Endodermal cell (in vitro differentiated cells): ENCODE data around the gene CYB5R2. TPM values are rescaled to one million over a fixed set of nuclear protein-coding genes. Genes with fewer than 3 reads are reported as not detected.

Experiments
- DNase-seq: peaks from one replicate; pipeline ENCODE4 v3.0.0-alpha.2; 2017
- H3K27ac ChIP-seq: 2 replicates; pipeline ENCODE4 v1.5.1; 2013; ENCODE audit warnings: mild to moderate bottlenecking, low read depth, low read length, moderate library complexity
- H3K27me3 ChIP-seq: 2 replicates; pipeline ENCODE4 v1.6.1; 2013; ENCODE audit warnings: mild to moderate bottlenecking, low read length, moderate library complexity; ENCODE audit not compliant: insufficient read depth, control insufficient read depth, poor library complexity, severe bottlenecking
- H3K36me3 ChIP-seq: 2 replicates; pipeline ENCODE4 v1.7.0; 2013; ENCODE audit warnings: mild to moderate bottlenecking, low read length, moderate library complexity; ENCODE audit not compliant: control insufficient read depth, insufficient read depth
- H3K4me1 ChIP-seq: one replicate; pipeline ENCODE4 v1.7.0; 2013; ENCODE audit warnings: low read length; ENCODE audit not compliant: control insufficient read depth, insufficient read depth
- H3K4me3 ChIP-seq: 2 replicates; pipeline ENCODE4 v1.5.1; 2013; ENCODE audit warnings: mild to moderate bottlenecking, low read length, moderate library complexity
- H3K9ac ChIP-seq: 2 replicates; pipeline ENCODE4 v1.6.1; 2013; ENCODE audit warnings: mild to moderate bottlenecking, low read length, moderate library complexity; ENCODE audit not compliant: poor library complexity, severe bottlenecking; ENCODE audit errors: extremely low read depth
- H3K9me3 ChIP-seq: 2 replicates; pipeline ENCODE4 v1.6.1; 2013; ENCODE audit warnings: mild to moderate bottlenecking, low read length, moderate library complexity; ENCODE audit not compliant: control insufficient read depth
- H3K27ac Mint-ChIP-seq: 2 replicates; pipeline ENCODE4 v1.8.0; 2020; ENCODE audit warnings: mixed read lengths
- H3K27me3 Mint-ChIP-seq: 2 replicates; pipeline ENCODE4 v1.8.0; 2021; ENCODE audit warnings: mild to moderate bottlenecking, mixed read lengths; ENCODE audit not compliant: insufficient read depth
- H3K36me3 Mint-ChIP-seq: 2 replicates; pipeline ENCODE4 v1.8.0; 2020; ENCODE audit warnings: low read depth, mixed read lengths
- H3K4me1 Mint-ChIP-seq: 2 replicates; pipeline ENCODE4 v1.8.0; 2020; ENCODE audit warnings: mixed read lengths
- H3K4me3 Mint-ChIP-seq: 2 replicates; pipeline ENCODE4 v1.8.0; 2020; ENCODE audit warnings: mild to moderate bottlenecking, moderate library complexity, mixed read lengths
- H3K9me3 Mint-ChIP-seq: 2 replicates; pipeline ENCODE4 v1.8.0; 2020; ENCODE audit warnings: mild to moderate bottlenecking, mixed read lengths
- WGBS, 2 experiments: methylation state at CpG; one replicate each; pipeline versions ENCODE4 v1.1.5 to v1.1.7; 2013; ENCODE audit warnings: missing lambda C conversion rate in 2 of 2, mixed read lengths in 1 of 2; ENCODE audit not compliant: insufficient coverage in 1 of 2, insufficient read length in 1 of 2; 5-methylcytosine and 5-hydroxymethylcytosine counted together
- total RNA-seq, 2 donors: library from RNA; stranded (reverse); fragmentation: NEBNext Ultra II Directional in 1 of 2; extraction: Animal tissue kit (Norgen Biotek cat#: 25700) in 1 of 2; gene quantifications; 2 replicates in 1 of 2; 3 replicates in 1 of 2; pipeline ENCODE4 v1.2.1, GENCODE V29; 2021
- TF ChIP-seq, protein P1 (sequence below): fragments of 200-600 bp; sonication (generic); conservative IDR thresholded peaks from 2 replicates; pipeline ENCODE4 v1.5.0; 2021; ENCODE audit warnings: antibody characterized with exemption, mild to moderate bottlenecking

Gene CYB5R2
- total RNA-seq, 2 donors from 2014 or later: 31.7 to 51.9 TPM

DNA sequence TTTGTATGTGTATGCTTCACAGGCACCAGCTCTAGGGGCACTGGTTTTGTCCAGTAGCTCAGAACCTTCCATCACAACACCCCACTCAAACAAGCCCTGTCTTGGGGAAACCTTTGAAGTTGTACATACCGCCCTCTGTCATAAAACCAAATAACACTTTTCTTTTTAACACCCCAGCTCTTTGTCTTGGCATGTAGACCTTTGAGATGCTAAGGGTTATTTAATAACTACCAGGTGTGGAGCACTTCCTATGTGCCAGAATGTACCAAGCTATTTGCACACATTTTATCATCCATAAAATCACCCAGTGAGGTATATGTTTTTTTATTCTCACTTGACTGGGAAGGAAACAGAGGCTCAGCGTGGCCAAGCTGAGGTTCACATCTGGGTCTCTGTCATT, 50.6 kb downstream of the CYB5R2 start:
- H3K27me3 ChIP-seq: no peaks in the 10 kb centered on the region
- H3K9me3 ChIP-seq: no peaks in the 10 kb centered on the region
- H3K9ac ChIP-seq: no peak overlapping the region
- Mint-ChIP-seq H3K9me3 (no peaks in the 10 kb centered on the region), H3K4me1 (peaks cover 13% of the 10 kb centered on the region), H3K4me3 (no peak overlapping the region), H3K36me3 (peaks cover 77% of the 10 kb centered on the region), H3K27me3 (no peaks in the 10 kb centered on the region), H3K27ac (no peak overlapping the region)
- no peak for DNase-seq
- no peak overlapping the region for H3K27ac ChIP-seq
- H3K4me3 ChIP-seq: no peak overlapping the region
- TF ChIP-seq, protein P1, sequence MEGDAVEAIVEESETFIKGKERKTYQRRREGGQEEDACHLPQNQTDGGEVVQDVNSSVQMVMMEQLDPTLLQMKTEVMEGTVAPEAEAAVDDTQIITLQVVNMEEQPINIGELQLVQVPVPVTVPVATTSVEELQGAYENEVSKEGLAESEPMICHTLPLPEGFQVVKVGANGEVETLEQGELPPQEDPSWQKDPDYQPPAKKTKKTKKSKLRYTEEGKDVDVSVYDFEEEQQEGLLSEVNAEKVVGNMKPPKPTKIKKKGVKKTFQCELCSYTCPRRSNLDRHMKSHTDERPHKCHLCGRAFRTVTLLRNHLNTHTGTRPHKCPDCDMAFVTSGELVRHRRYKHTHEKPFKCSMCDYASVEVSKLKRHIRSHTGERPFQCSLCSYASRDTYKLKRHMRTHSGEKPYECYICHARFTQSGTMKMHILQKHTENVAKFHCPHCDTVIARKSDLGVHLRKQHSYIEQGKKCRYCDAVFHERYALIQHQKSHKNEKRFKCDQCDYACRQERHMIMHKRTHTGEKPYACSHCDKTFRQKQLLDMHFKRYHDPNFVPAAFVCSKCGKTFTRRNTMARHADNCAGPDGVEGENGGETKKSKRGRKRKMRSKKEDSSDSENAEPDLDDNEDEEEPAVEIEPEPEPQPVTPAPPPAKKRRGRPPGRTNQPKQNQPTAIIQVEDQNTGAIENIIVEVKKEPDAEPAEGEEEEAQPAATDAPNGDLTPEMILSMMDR: no peak
- WGBS, 2 experiments: 89 to 94% methylated on average over 1 to 2 of the region's 2 CpGs
- H3K4me1 ChIP-seq: no peaks in the 10 kb centered on the region
- H3K36me3 ChIP-seq: peaks cover 96% of the 10 kb centered on the region

DNA sequence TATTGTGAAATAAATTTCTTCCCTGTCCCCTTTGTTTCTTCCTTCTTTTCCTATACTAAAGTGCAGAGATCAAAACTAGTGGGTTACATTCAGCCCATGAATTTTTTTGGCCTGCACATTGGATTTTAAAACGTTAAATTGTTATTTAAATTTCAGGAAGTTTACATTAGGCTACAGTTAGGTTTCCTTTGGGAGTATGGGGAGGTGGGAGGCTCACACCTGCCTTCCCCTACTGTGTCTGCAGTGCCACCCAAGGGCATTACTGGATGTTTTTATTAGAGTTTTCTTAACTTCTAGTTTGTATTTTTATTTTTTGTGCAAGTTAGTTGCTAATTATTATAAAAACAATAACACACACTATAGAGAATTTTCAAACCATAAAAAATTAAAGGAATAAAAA, 51.7 kb downstream of the CYB5R2 start:
- Histone ChIP-seq H3K4me3 (no peak overlapping the region), H3K9me3 (no peaks in the 10 kb centered on the region), H3K27me3 (no peaks in the 10 kb centered on the region), H3K9ac (no peak overlapping the region), H3K27ac (no peak overlapping the region), H3K36me3 (peaks cover 96% of the 10 kb centered on the region), H3K4me1 (no peaks in the 10 kb centered on the region)
- no peaks in the 10 kb centered on the region for H3K9me3 Mint-ChIP-seq
- no peaks in the 10 kb centered on the region for H3K27me3 Mint-ChIP-seq
- TF ChIP-seq, protein P1: no peak
- peaks cover 13% of the 10 kb centered on the region for H3K4me1 Mint-ChIP-seq
- peaks cover 76% of the 10 kb centered on the region for H3K36me3 Mint-ChIP-seq
- DNase-seq: no peak
- no peak overlapping the region for H3K27ac Mint-ChIP-seq
- 13% methylated on average over 1 of the region's 1 CpG; no CpG with 5 or more reads in 1 of the 2 experiments for WGBS, 2 experiments
- no peak overlapping the region for H3K4me3 Mint-ChIP-seq

DNA sequence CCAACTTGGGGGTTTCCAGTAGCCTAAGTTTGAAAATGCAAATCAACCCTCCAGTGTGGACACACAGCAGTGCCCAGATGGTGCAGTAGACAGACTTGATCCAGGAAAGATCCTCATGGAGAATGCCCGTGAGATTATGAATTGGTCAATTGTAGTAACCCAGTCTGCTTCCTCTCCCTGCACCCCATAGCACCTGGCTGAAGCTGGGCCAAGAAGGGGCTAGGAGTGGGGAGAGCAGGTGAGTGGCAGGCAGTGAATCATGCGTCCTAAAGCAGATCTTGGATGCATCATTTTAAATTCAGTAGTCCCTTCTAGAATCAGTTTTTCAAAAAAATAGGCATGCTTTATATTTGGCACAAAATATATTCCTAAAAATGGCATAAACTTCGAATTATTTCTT, 52.2 kb downstream of the CYB5R2 start:
- H3K27ac Mint-ChIP-seq: peak overlapping the region; percentile 35

More for the DNA sequence above, 52.2 kb downstream of the CYB5R2 start:
- Mint-ChIP-seq H3K27me3 (no peaks in the 10 kb centered on the region), H3K4me1 (peaks cover 13% of the 10 kb centered on the region), H3K36me3 (peaks cover 76% of the 10 kb centered on the region), H3K9me3 (no peaks in the 10 kb centered on the region), H3K4me3 (no peak overlapping the region)
- H3K9me3 ChIP-seq: no peaks in the 10 kb centered on the region
- H3K4me3 ChIP-seq: no peak overlapping the region
- H3K9ac ChIP-seq: no peak overlapping the region
- WGBS, 2 experiments: 83 to 100% methylated on average over 1 to 3 of the region's 3 CpGs
- H3K4me1 ChIP-seq: no peaks in the 10 kb centered on the region
- no peaks in the 10 kb centered on the region for H3K27me3 ChIP-seq
- peaks cover 96% of the 10 kb centered on the region for H3K36me3 ChIP-seq
- H3K27ac ChIP-seq: no peak overlapping the region
- no peak for DNase-seq
- TF ChIP-seq, protein P1: no peak
